Neural cell (in vitro differentiated cells): ENCODE results near the gene SMIM23. TPM values are rescaled to one million over a fixed set of nuclear protein-coding genes. Genes with fewer than 3 reads are reported as not detected.

Experiments
- H2AFZ ChIP-seq: fragments of 200-600, 300-800 bp; sonication (generic), shearing (Covaris generic); 2 replicates; pipeline ENCODE4 v1.6.0; 2014; ENCODE audit warnings: low read depth, mild to moderate bottlenecking, antibody characterized with exemption, low read length, moderate library complexity
- H3F3A ChIP-seq: fragments of 200-600 bp; shearing (Covaris generic); 2 replicates; pipeline ENCODE4 v1.6.1; 2016; ENCODE audit warnings: mild to moderate bottlenecking, moderate library complexity, mixed read lengths, antibody characterized with exemption, low read length; ENCODE audit not compliant: insufficient read depth, poor library complexity, severe bottlenecking
- H3K27ac ChIP-seq: fragments of 200-600, 300-800 bp; sonication (generic), shearing (Covaris generic); 2 replicates; pipeline ENCODE4 v1.5.1; 2014; ENCODE audit warnings: mild to moderate bottlenecking, low read length, moderate library complexity
- H3K27me3 ChIP-seq: fragments of 300-800, 200-600 bp; sonication (generic), shearing (Covaris generic); 2 replicates; pipeline ENCODE4 v1.6.0; 2014; ENCODE audit warnings: mild to moderate bottlenecking, low read depth, low read length, moderate library complexity; ENCODE audit not compliant: insufficient read depth
- H3K36me3 ChIP-seq: fragments of 300-800, 200-600 bp; sonication (generic), shearing (Covaris generic); 2 replicates; pipeline ENCODE4 v1.5.1; 2014; ENCODE audit warnings: mild to moderate bottlenecking, antibody characterized with exemption, low read length, moderate library complexity; ENCODE audit not compliant: insufficient read depth
- H3K4me2 ChIP-seq: fragments of 300-800, 200-600 bp; sonication (generic), shearing (Covaris generic); 2 replicates; pipeline ENCODE4 v1.6.0; 2014; ENCODE audit warnings: mild to moderate bottlenecking, low read length
- H3K4me3 ChIP-seq: fragments of 300-800, 200-600 bp; sonication (generic), shearing (Covaris generic); 2 replicates; pipeline ENCODE4 v1.5.1; 2014; ENCODE audit warnings: mild to moderate bottlenecking, low read length, moderate library complexity
- H3K79me2 ChIP-seq: fragments of 200-600 bp; shearing (Covaris generic); replicated peaks from 2 replicates; pipeline ENCODE4 v1.6.0; 2014; ENCODE audit warnings: mild to moderate bottlenecking, low read length, moderate library complexity; ENCODE audit not compliant: insufficient read depth
- H3K9ac ChIP-seq: fragments of 300-800, 200-600 bp; sonication (generic), shearing (Covaris generic); 2 replicates; pipeline ENCODE4 v1.6.1; 2016; ENCODE audit warnings: mild to moderate bottlenecking, low read length, mixed read lengths
- H3K9me2 ChIP-seq: fragments of 200-600 bp; shearing (Covaris generic); 2 replicates; pipeline ENCODE4 v1.6.1; 2016; ENCODE audit warnings: mild to moderate bottlenecking, low read length, mixed read lengths; ENCODE audit not compliant: insufficient read depth
- H3K9me3 ChIP-seq: fragments of 200-600, 300-800 bp; sonication (generic), shearing (Covaris generic); 2 replicates; pipeline ENCODE4 v1.6.1; 2016; ENCODE audit warnings: mild to moderate bottlenecking, mixed run types, low read length, moderate library complexity, mixed read lengths
- H4K20me1 ChIP-seq: fragments of 200-600 bp; shearing (Covaris generic); 2 replicates; pipeline ENCODE4 v1.6.1; 2016; ENCODE audit warnings: mild to moderate bottlenecking, mixed run types; ENCODE audit not compliant: insufficient read depth
- EP300 ChIP-seq: fragments of 450-650 bp; conservative IDR thresholded peaks from 2 replicates; pipeline ENCODE4 v1.6.1; 2014; ENCODE audit warnings: antibody characterized with exemption, mild to moderate bottlenecking, moderate library complexity; ENCODE audit not compliant: poor library complexity, severe bottlenecking
- EZH2 ChIP-seq: fragments of 200-600, 300-800 bp; shearing (Covaris generic), sonication (generic); IDR thresholded peaks from 2 replicates; pipeline ENCODE4 v1.6.1; 2014; ENCODE audit warnings: antibody characterized with exemption, low read length, borderline replicate concordance, mild to moderate bottlenecking; ENCODE audit not compliant: insufficient read depth, poor library complexity, severe bottlenecking
- MXI1 ChIP-seq: fragments of 450-650 bp; conservative IDR thresholded peaks from 2 replicates; pipeline ENCODE4 v1.6.1; 2014; ENCODE audit warnings: antibody characterized with exemption, mild to moderate bottlenecking; ENCODE audit not compliant: poor library complexity, severe bottlenecking
- POLR2AphosphoS5 ChIP-seq: IDR thresholded peaks from 2 replicates; pipeline ENCODE4 v1.6.1; 2012
- RAD21 ChIP-seq: fragments of 450-650 bp; conservative IDR thresholded peaks from 2 replicates; pipeline ENCODE4 v1.6.1; 2014; ENCODE audit warnings: antibody characterized with exemption, mild to moderate bottlenecking, moderate library complexity
- SMC3 ChIP-seq: fragments of 450-650 bp; conservative IDR thresholded peaks from 2 replicates; pipeline ENCODE4 v1.6.1; 2014; ENCODE audit warnings: antibody characterized with exemption, mild to moderate bottlenecking, moderate library complexity; ENCODE audit not compliant: poor library complexity
- TAF1 ChIP-seq: IDR thresholded peaks from 2 replicates; pipeline ENCODE4 v1.6.1; 2012; ENCODE audit warnings: low read depth
- polyA plus RNA-seq: library from polyadenylated mRNA; depleted of rRNA; stranded (reverse); fragments of >200 nt; gene quantifications from 2 replicates; pipeline ENCODE4 v1.2.3, GENCODE V29; 2014
- TF ChIP-seq, protein P1 (sequence below): IDR thresholded peaks from 2 replicates; pipeline ENCODE4 v1.6.1; 2012; ENCODE audit warnings: borderline replicate concordance
- TF ChIP-seq, protein P2 (sequence below): fragments of 450-650 bp; IDR thresholded peaks from 2 replicates; pipeline ENCODE4 v1.5.1; 2014; ENCODE audit warnings: antibody characterized with exemption, mild to moderate bottlenecking, moderate library complexity; ENCODE audit not compliant: poor library complexity, severe bottlenecking

SMIM23 gene
- polyA plus RNA-seq, 1 donor from 2014 or later, result not detected

DNA sequence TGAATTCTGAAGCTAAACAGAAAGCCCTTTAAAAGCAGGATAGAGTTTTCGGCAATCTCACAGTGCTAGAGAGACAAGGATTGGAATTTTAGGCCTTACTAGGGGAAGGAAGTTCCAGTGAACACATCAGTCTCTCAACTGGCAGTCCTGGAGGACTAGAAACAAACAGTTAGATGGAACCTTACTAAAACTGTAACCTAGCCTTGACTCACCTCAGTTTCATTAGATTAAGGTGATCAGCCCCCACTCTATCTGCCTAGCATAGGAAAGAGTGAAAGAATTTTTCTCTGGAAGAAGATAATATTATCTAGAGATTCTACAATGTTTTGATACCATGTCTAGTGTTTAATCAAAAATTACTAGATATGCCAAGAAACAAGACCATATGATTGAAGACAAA, 25.8 kb upstream of the SMIM23 start:
- Histone ChIP-seq H3F3A (no peaks in the 10 kb centered on the region), H3K9me2 (no peaks in the 10 kb centered on the region), H3K9me3 (no peaks in the 10 kb centered on the region), H3K36me3 (no peaks in the 10 kb centered on the region), H3K27me3 (no peaks in the 10 kb centered on the region), H3K9ac (no peak overlapping the region), H3K4me2 (no peak overlapping the region), H2AFZ (no peak overlapping the region), H4K20me1 (no peaks in the 10 kb centered on the region), H3K4me3 (no peak overlapping the region), H3K79me2 (no peaks in the 10 kb centered on the region), H3K27ac (no peak overlapping the region)
- TF ChIP-seq, protein P1, sequence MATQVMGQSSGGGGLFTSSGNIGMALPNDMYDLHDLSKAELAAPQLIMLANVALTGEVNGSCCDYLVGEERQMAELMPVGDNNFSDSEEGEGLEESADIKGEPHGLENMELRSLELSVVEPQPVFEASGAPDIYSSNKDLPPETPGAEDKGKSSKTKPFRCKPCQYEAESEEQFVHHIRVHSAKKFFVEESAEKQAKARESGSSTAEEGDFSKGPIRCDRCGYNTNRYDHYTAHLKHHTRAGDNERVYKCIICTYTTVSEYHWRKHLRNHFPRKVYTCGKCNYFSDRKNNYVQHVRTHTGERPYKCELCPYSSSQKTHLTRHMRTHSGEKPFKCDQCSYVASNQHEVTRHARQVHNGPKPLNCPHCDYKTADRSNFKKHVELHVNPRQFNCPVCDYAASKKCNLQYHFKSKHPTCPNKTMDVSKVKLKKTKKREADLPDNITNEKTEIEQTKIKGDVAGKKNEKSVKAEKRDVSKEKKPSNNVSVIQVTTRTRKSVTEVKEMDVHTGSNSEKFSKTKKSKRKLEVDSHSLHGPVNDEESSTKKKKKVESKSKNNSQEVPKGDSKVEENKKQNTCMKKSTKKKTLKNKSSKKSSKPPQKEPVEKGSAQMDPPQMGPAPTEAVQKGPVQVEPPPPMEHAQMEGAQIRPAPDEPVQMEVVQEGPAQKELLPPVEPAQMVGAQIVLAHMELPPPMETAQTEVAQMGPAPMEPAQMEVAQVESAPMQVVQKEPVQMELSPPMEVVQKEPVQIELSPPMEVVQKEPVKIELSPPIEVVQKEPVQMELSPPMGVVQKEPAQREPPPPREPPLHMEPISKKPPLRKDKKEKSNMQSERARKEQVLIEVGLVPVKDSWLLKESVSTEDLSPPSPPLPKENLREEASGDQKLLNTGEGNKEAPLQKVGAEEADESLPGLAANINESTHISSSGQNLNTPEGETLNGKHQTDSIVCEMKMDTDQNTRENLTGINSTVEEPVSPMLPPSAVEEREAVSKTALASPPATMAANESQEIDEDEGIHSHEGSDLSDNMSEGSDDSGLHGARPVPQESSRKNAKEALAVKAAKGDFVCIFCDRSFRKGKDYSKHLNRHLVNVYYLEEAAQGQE, result no peak
- TF ChIP-seq POLR2AphosphoS5 (no peak), RAD21 (no peak), TAF1 (no peak), MXI1 (no peak), SMC3 (no peak), EP300 (no peak), EZH2 (no peak)

DNA sequence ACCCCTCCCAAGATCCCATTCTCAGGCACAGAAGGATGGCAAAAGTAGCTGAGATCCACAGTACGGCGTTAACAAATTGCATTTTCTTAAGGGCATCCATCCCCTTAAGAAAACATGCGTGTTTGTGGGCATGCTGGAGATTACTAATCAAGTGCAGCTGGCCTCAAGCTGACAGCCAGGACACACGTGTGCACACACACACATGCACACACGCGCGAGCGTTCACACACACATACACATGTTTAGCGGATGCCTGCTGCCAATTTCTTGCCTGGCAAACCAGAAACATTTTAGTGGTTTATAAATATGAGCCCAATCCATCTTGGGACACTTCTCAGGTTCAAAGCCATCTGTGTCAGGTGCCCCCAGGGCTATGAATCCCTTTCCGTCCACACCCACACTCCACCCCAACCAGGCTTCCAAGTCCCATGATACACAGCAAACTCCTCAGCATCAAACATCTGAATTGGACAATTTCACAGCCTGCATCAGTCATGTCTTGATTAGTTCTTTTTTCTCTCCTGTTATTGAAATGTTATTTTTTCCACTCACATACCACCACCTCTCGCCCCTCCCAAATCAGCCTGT, 23.5 kb upstream of the SMIM23 start:
- no peaks in the 10 kb centered on the region for H3K36me3 ChIP-seq
- no peaks in the 10 kb centered on the region for H3F3A ChIP-seq

More for the DNA sequence above, 23.5 kb upstream of the SMIM23 start:
- Histone ChIP-seq H3K27ac (no peak overlapping the region), H3K27me3 (no peaks in the 10 kb centered on the region), H3K9me3 (no peaks in the 10 kb centered on the region), H2AFZ (no peak overlapping the region), H3K4me3 (no peak overlapping the region), H3K4me2 (no peak overlapping the region), H4K20me1 (no peaks in the 10 kb centered on the region), H3K9me2 (no peaks in the 10 kb centered on the region), H3K9ac (no peak overlapping the region), H3K79me2 (no peaks in the 10 kb centered on the region)
- no peak for TF ChIP-seq POLR2AphosphoS5
- TF ChIP-seq, protein P2, sequence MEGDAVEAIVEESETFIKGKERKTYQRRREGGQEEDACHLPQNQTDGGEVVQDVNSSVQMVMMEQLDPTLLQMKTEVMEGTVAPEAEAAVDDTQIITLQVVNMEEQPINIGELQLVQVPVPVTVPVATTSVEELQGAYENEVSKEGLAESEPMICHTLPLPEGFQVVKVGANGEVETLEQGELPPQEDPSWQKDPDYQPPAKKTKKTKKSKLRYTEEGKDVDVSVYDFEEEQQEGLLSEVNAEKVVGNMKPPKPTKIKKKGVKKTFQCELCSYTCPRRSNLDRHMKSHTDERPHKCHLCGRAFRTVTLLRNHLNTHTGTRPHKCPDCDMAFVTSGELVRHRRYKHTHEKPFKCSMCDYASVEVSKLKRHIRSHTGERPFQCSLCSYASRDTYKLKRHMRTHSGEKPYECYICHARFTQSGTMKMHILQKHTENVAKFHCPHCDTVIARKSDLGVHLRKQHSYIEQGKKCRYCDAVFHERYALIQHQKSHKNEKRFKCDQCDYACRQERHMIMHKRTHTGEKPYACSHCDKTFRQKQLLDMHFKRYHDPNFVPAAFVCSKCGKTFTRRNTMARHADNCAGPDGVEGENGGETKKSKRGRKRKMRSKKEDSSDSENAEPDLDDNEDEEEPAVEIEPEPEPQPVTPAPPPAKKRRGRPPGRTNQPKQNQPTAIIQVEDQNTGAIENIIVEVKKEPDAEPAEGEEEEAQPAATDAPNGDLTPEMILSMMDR, result no peak
- no peak for TF ChIP-seq TAF1
- TF ChIP-seq, protein P1, result no peak
- TF ChIP-seq EP300, result no peak
- TF ChIP-seq SMC3, result no peak
- no peak for TF ChIP-seq RAD21
- no peak for TF ChIP-seq MXI1
- no peak for TF ChIP-seq EZH2
